ENCODE results near the gene PIM1. TPM values are rescaled to one million over a fixed set of nuclear protein-coding genes. Genes with fewer than 3 reads are reported as not detected.
"Not testable (repeated sequence)": the region's sequence is repeated elsewhere in the genome, so short reads cannot be mapped to it uniquely, and the experiment has no call there.

PIM1 gene
- total RNA-seq, 4 donors from 2014 or later, result 5.0 to 23.0 (median 13.0) TPM

DNA sequence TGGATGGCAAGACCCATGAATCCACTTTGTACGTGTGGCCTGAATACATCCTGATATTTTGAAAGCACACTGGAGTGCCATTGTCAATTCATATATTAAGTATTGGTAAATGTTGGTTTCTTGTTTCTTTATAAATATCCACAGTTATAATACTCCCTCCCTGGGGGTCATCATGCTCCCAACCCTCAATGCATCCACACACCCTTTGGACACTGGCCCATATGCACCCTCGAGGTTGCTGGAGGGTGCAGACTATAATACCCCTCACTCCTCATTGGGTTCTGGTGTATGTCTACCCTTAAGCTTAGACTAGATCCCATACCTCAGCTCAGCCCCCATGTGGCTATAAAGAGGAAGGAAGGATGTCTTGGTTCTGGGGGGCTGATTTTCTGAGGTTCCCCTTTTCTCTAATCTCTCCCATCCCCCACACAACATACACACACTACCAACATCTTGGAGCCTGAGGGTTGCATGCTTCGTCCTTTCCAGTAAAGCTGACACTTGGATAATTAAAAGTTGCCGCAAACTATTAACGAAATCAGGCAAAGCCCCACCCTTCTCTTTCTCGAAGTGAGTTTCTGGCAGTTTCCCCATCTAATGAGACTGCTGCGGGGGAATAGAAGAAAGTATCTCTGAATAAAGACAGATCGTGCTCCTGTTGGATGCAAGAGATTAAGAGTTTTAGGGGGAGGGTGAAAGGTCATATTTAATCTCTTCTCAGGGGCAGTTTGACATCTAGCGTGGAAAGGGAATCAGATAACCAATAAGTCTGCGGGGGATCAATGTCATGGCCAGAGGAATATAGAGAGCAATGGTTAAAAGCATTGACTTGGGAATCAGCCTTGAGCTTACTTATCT is 7.4 kb downstream of the PIM1 start:
- H3K27ac ChIP-seq, result no peak overlapping the region
- no peak for TF ChIP-seq POLR2A (IDR thresholded peaks at IDR 0.05)
- TF ChIP-seq, protein P1, sequence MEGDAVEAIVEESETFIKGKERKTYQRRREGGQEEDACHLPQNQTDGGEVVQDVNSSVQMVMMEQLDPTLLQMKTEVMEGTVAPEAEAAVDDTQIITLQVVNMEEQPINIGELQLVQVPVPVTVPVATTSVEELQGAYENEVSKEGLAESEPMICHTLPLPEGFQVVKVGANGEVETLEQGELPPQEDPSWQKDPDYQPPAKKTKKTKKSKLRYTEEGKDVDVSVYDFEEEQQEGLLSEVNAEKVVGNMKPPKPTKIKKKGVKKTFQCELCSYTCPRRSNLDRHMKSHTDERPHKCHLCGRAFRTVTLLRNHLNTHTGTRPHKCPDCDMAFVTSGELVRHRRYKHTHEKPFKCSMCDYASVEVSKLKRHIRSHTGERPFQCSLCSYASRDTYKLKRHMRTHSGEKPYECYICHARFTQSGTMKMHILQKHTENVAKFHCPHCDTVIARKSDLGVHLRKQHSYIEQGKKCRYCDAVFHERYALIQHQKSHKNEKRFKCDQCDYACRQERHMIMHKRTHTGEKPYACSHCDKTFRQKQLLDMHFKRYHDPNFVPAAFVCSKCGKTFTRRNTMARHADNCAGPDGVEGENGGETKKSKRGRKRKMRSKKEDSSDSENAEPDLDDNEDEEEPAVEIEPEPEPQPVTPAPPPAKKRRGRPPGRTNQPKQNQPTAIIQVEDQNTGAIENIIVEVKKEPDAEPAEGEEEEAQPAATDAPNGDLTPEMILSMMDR (IDR thresholded peaks at IDR 0.05 in 4 of 5, conservative IDR thresholded peaks at IDR 0.05 in 1 of 5), result no peak
- no peaks in the 10 kb centered on the region for H3K27me3 ChIP-seq
- in situ Hi-C loops (cut with MboI; ENCODE audit: low sequenced_read_pairs in 4 of 4), result loop anchor here in 1 of 4 donors (5.0 kb wide), 1 partner anchor 125 kb away; no protein-coding TSS in a partner anchor
- DNase-seq, result no peak
- ATAC-seq, result no peak
- peaks cover 0 to 33% of the 10 kb centered on the region in 2 donors for H3K36me3 ChIP-seq
- intact Hi-C loops (cut with DNase I; ENCODE audit: low total_unique reads), result no loop called here
- no peaks in the 10 kb centered on the region for H3K9me3 ChIP-seq
- H3K4me3 ChIP-seq, result no peak overlapping the region
- peaks cover 12 to 15% of the 10 kb centered on the region in 2 donors for H3K4me1 ChIP-seq

- ATAC-seq (no peak), DNase-seq (no peak)
- intact Hi-C loops (cut with DNase I; ENCODE audit: low total_unique reads) (no loop called here), in situ Hi-C loops (cut with MboI; ENCODE audit: low sequenced_read_pairs in 4 of 4) (loop anchor here in 1 of 4 donors (5.0 kb wide), 1 partner anchor 126 kb away; no protein-coding TSS in a partner anchor)
- Histone ChIP-seq H3K4me3 (no peak overlapping the region), H3K9me3 (no peaks in the 10 kb centered on the region), H3K27ac (no peak overlapping the region), H3K27me3 (no peaks in the 10 kb centered on the region), H3K36me3 (peaks cover 0 to 26% of the 10 kb centered on the region in 2 donors), H3K4me1 (peaks cover 5 to 8% of the 10 kb centered on the region in 2 donors)
- TF ChIP-seq, protein P1 (IDR thresholded peaks at IDR 0.05 in 4 of 5, conservative IDR thresholded peaks at IDR 0.05 in 1 of 5), result no peak
- TF ChIP-seq POLR2A (IDR thresholded peaks at IDR 0.05), result no peak
Measured at GRCh38 chr6:37177935-37178517, 8.1 kb downstream of the PIM1 start.

- no peaks in the 10 kb centered on the region for H3K4me1 ChIP-seq
- H3K4me3 ChIP-seq, result no peak overlapping the region
- in situ Hi-C loops (cut with MboI; ENCODE audit: low sequenced_read_pairs in 4 of 4) (no loop called here), intact Hi-C loops (cut with DNase I; ENCODE audit: low total_unique reads) (no loop called here)
- no peak for DNase-seq
- no peaks in the 10 kb centered on the region for H3K9me3 ChIP-seq
- no peaks in the 10 kb centered on the region for H3K27me3 ChIP-seq
- TF ChIP-seq, protein P1 (IDR thresholded peaks at IDR 0.05 in 4 of 5, conservative IDR thresholded peaks at IDR 0.05 in 1 of 5), result no peak
- TF ChIP-seq POLR2A (IDR thresholded peaks at IDR 0.05), result no peak
- H3K36me3 ChIP-seq, result peaks cover 0 to 6% of the 10 kb centered on the region in 2 donors
- H3K27ac ChIP-seq, result no peak overlapping the region
- no peak for ATAC-seq
Measured at GRCh38 chr6:37180075-37180474, 10.1 kb downstream of the PIM1 start.

DNA sequence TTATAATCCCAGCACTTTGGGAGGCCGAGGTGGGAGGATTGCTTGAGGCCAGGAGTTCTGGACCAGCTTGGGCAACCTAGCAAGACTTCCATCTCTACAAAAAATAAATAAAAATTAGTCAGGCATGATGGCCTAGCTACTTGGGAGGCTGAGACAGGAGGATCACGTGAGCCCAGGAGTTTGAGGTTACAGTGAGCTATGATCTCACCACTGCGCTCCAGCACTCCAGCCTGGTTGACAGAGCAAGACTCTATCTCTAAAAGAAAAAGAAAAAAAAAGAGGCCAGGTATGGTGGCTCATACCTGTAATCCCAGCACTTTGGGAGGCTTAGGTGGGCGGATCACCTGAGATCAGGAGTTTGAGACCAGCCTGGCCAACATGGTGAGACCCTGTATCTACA is 10.7 kb downstream of the PIM1 start:
- intact Hi-C loops (cut with DNase I; ENCODE audit: low total_unique reads); H3K27ac ChIP-seq; H3K4me1 ChIP-seq; H3K36me3 ChIP-seq; DNase-seq; H3K4me3 ChIP-seq; H3K9me3 ChIP-seq; in situ Hi-C loops (cut with MboI; ENCODE audit: low sequenced_read_pairs in 4 of 4); H3K27me3 ChIP-seq; ATAC-seq: not testable (repeated sequence)

Measured in gastrocnemius medialis (tissue), 4 donors.